ENCODE results near the gene PPME1.

Gene PPME1

DNA sequence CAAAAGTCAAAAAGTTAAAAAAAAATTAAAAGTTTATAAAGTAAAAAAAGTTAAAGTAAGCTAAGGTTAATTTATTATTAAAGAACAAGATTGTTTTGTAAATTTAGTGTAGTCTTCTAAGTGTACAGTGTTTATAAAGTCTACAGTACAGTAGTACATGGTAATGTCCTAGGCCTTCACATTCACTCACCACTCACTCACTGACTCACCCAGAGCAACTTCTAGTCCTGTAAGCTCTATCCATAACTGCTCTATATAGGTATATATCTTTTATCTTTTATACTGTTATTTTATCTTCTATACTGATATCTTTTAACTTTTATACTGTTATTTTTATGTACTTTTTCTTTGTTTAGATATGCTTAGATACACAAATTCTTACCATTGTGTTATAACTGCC, 11.4 kb upstream of the PPME1 start:
- DNase-seq (ENCODE audit: low spot score) = no peak

- no peak for DNase-seq (ENCODE audit: low spot score)
Measured at GRCh38 chr11:74162681-74163467, 8.2 kb upstream of the PPME1 start.

DNA sequence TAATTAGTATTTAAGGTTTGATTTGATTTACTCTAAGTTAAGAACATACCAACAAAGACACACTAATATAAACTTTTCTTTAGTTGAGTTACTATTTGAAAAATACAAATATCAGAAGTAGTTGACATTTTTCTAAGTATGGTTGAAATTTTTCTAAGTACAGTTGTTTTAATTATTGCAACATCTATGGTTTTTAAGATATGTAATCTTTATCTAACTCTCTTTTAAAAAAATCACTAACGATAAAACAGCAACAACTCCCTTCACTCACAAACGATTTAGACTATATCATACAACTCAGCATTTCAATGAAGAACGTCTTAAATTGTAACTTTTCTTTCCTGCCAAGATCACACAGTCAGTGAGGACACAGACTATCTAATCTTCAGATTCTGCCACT, 2.3 kb upstream of the PPME1 start:
- DNase-seq (ENCODE audit: low spot score) = no peak

GRCh38 chr11:74169738-74170458, 1.2 kb upstream of the PPME1 start:
- DNase-seq (ENCODE audit: low spot score) = no peak

DNA sequence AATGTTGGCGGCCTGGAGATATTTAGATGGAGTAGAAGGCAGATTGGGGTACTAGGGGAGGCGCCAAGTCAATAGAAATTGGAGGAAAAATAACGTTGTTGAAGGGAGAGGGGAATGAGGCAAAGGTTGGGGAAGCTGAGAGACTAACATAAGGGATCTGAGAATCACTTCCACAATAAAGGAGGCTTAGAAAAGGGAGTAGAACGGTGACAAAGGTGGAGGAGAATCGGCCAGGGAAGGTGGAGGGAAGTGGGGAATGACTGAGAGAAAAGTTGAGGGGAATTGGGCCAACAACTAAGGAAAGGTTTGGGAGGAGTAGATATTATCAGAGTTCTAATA, 510 bp downstream of the PPME1 start:
- no peak for DNase-seq (ENCODE audit: low spot score)

DNA sequence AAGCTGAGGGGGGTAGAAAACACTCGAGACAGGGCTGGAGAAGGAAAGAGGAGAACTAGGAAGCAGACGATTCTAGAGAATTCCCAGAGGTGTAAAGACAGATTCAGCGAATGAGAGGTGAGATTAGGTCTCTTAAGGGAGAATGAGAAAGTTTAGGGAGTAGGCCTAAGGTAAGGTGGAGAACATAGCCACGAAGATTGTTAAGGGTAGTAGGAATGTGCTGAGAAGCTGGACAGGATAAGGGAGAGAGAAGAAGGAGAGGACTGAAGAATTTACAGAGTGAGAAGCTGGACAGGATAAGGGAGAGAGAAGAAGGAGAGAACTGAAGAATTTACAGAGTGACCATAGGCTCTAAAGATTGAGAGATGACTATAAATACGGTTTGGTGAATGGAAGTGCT, 908 bp downstream of the PPME1 start:
- DNase-seq (ENCODE audit: low spot score) = no peak

- no peak for DNase-seq (ENCODE audit: low spot score)
Measured at GRCh38 chr11:74175920-74176319, 4.8 kb downstream of the PPME1 start.

DNA sequence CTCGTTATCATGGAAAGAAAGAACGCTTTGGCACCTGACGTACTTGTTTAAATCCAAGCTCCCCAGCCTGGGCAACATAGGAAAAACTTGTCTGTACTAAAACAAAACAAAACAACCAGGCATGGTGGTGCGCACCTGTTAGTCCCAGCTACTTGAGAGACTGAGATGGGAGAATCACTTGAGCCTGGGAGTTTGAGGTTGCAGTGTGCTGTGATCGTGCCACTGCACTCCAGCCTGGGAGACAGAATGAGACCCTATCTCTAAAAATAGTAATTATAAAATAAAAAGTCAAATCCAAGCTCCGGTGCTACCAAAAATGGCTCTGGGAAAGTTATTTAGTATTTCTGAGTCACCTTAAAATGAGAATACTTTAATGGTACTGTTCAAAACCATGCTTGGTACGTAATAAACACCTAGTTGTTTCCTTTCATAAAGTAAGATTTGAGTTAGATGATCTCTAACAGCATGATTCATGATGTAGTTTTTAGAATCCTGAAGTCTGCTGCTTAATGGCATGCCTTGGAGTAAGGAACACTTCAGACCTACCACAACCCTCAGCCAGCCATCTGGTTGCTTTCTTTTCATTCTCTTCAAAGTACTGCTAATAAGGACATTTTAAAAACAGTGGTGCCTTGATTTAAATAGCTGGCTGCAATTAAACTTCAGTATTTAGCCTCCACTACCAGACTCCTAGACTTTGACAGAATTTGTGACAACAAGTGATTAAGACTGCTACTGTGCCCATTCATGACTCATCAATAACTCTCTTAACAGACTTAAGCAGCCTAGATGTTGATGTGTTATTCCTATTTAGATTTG, 8.4 kb downstream of the PPME1 start:
- DNase-seq (ENCODE audit: low spot score) = no peak

- DNase-seq (ENCODE audit: low spot score) = no peak
Measured at GRCh38 chr11:74182635-74183034, 11.5 kb downstream of the PPME1 start.

GRCh38 chr11:74185285-74185684, 14.2 kb downstream of the PPME1 start:
- no peak for DNase-seq (ENCODE audit: low spot score)

DNA sequence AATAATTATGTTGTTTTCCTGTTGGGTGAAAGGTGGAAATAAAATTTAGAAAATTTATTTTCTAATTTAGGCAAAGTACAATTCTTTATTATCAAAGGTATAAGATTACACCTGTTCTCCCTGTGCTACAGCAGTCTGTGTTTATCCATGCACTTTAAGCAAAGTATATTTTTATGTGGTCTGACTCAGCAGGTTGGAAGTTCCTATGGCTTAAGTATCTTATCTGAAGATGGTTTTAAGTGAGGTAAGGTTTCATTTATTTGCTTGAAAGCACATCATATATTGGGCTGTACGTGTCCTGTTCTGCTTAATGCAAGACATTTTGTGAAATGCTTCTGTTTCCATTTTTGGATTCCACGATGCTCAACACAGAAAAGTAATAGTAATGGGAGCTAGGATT, 14.6 kb downstream of the PPME1 start:
- no peak for DNase-seq (ENCODE audit: low spot score)

DNA sequence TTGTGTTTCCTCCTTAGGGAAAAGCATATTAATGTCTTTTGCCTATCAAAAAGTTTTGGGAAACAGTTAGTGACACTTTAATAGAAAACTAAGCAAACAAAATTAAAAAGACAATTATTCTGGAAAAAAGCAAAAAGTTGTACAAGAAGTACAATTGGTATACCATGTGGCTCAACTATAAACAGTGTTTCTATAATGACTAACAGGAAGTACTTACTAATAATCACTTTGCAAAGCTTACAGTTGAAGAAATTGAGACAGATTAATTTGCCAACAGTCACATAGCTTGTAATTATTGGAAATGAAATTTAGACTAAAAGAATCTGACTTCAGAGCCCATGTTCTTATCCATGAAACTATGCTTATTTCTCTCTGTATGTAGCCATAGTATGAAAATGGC, 24.7 kb downstream of the PPME1 start:
- no peak for DNase-seq (ENCODE audit: low spot score)

DNA sequence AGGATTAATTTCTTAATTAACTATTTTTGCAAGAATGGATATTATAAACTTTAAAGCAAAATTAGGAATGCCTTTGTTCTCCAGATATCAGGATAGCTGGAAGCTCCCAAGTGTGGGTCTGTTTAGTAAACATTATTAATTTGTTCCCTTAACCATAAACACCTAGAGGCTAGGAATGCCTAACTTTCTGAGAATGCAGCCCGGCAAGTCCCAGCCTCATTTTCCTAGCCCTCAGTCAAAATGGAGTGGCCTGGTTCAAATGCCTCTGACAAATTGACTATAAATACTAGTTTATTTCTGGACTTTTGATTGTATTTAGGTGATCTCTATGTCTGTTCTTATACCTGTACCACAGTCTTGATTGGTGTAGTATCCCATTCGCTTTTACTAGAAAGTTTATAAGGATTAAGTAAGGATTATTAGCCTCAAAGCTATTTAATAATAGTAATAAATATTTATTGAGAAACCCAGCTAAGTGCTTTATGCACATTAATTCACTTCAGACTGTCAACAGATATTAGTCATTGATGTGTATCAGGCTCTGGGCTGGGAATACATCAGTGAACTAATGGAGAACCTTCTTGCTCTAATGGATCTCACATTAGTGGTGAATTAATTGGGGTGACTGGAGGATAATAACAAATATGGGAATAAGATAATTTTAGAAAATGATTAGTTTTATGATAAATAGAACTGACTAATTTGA, 25.8 kb downstream of the PPME1 start:
- DNase-seq (ENCODE audit: low spot score) = no peak

- no peak for DNase-seq (ENCODE audit: low spot score)
Measured at GRCh38 chr11:74203966-74204365, 32.9 kb downstream of the PPME1 start.

DNA sequence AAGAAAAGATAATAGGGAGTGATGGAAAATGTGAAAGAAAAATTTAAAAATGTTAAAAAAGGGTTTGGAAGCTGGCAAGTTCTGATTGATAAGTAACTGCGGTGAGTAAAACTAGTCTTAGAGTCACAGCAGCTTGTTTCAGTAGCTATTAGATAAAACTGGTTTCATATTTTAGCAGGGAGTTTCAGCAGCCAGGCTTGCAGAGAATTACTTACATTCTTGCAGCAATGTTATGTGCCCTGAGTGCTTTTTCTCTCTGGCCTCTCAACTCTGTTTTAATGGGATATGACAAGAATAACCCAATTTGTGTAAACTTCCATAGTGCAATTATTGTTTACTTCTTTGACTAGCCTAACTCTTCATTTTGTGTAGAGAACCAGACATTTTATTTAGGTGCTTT, 33.6 kb downstream of the PPME1 start:
- DNase-seq (ENCODE audit: low spot score) = no peak

DNA sequence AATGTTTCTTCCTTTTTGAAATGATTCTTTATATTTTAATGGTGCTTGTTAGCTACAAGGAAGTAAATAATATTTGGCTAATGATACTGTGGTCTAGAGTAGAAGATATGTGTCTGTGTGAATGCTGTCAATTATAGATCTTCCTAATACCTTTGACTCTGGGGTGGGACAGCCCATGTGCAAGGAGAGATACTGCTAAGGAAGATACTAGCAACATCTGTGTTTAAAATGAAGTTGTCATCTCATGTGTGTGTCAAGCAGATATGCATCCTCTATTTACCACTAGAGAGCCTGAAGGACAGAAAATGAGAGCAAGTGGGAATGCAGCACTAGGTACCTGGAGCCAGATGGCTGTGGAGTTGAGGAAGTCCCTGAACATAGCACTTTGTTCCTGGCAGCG, 34.1 kb downstream of the PPME1 start:
- DNase-seq (ENCODE audit: low spot score) = no peak

GRCh38 chr11:74206746-74207145, 35.7 kb downstream of the PPME1 start:
- no peak for DNase-seq (ENCODE audit: low spot score)

GRCh38 chr11:74208507-74208906, 37.4 kb downstream of the PPME1 start:
- DNase-seq (ENCODE audit: low spot score) = no peak

- DNase-seq (ENCODE audit: low spot score) = no peak
Measured at GRCh38 chr11:74212533-74212932, 41.4 kb downstream of the PPME1 start.

- DNase-seq (ENCODE audit: low spot score) = no peak
Measured at GRCh38 chr11:74220376-74220775, 49.3 kb downstream of the PPME1 start.

DNA sequence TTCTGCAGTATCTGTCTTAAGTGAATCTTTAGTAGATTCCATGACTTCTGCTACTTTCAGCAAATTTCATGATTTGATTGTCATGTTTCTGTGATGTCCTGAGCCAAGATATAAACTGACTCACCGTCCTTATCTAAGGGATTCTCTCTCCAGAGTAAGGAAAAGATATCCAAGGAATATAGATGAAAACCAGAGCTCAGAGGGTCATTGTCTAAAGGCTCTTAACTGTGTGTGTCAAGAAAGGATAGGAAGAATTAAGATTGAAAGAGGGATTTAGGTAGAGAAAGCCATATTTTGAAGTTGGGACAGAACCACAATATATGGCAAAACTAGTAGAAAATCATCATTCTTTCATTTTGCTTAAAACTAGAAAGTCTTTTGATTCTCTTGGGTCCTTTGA, 50.7 kb downstream of the PPME1 start:
- no peak for DNase-seq (ENCODE audit: low spot score)

- no peak for DNase-seq (ENCODE audit: low spot score)
Measured at GRCh38 chr11:74225565-74225964, 54.5 kb downstream of the PPME1 start.

Measured in iPS-NIHi11 (cell line).